22Rv1 (cell line): Measurements from ENCODE around the gene HERPUD1.

Experiments
- CTCF ChIP-seq: fragments of 450-650 bp; IDR thresholded peaks from 2 replicates; pipeline ENCODE4 v1.5.1; 2017; ENCODE audit warnings: mild to moderate bottlenecking
- ZFX ChIP-seq: fragments of 450-650 bp; IDR thresholded peaks from 2 replicates; pipeline ENCODE4 v1.6.1; 2017; ENCODE audit warnings: antibody characterized with exemption, borderline replicate concordance

GRCh38 chr16:56898847-56899246, 33.1 kb upstream of the HERPUD1 start:
- TF ChIP-seq CTCF (no peak), ZFX (no peak)
